ENCODE results near the gene HOXA3.

The HOXA3 gene

GRCh38 chr7:27099453-27100370 is 52.7 kb downstream of the HOXA3 start:
- Mint-ChIP-seq H3K36me3 (ENCODE audit: low read depth) (peaks cover 71% of the 10 kb centered on the region), H3K9me3 (no peaks in the 10 kb centered on the region), H3K4me1 (ENCODE audit: low read depth) (peaks cover 85% of the 10 kb centered on the region), H3K4me3 (no peak overlapping the region), H3K27ac (no peak overlapping the region), H3K27me3 (peaks cover 84% of the 10 kb centered on the region)
- intact Hi-C loops (cut with micrococcal nuclease), result loop anchor here (10.0 kb wide), 2 partner anchors 55 to 1235 kb away; partner anchors contain the start of genes HOXA3 and HOXA7

DNA sequence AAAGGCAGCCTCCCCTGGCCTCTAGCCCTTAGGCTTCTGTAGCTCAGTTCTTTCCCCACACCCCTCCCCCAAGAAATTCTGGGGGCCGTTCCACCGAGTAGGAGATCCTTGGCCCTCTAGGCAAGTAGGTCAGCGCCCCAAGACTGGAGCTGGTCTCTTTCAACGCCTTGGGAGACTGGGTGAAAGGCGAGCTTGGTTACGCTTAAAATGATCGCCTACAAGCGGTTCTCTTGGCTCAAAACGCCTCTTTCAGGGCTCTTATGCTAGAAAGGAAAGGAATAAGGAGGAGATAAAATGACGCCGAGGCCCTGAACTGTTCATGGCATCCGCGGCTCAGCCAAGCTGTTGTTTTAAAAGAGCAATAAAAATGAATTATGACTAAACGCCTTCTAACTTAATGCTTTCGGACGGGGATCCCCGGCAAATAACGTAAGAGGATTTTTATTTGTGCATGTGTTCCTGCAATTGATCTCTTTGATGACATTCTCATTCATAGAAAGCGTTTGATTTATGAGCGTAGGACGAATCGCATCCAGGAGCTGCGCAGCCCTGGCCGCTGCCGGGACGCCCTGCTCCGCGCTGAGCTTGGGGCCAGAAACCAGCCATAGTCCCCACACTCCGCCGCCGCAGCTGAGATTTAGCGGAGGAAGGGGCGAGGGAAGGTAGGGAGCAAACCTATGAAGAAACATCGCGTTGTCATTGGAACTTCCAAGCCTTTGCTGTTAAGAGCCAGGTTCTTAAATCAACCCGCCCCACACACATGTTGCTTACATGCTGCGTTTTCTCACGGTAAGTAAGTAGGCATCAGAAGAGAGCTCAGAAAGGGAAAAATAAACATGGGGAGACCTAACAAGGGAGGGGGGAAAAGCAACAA is 53.6 kb downstream of the HOXA3 start:
- peaks cover 71% of the 10 kb centered on the region for H3K36me3 Mint-ChIP-seq (ENCODE audit: low read depth)
- H3K27ac Mint-ChIP-seq, result peak overlapping the region; percentile 95
- peaks cover 87% of the 10 kb centered on the region for H3K4me1 Mint-ChIP-seq (ENCODE audit: low read depth)
- no peaks in the 10 kb centered on the region for H3K9me3 Mint-ChIP-seq
- peak overlapping the region; percentile 91 for H3K4me3 Mint-ChIP-seq
- intact Hi-C loops (cut with micrococcal nuclease), result loop anchor here (10.0 kb wide), 2 partner anchors 56 to 1234 kb away; partner anchors contain the start of genes HOXA3 and HOXA7
- H3K27me3 Mint-ChIP-seq, result peaks cover 84% of the 10 kb centered on the region

- H3K4me3 Mint-ChIP-seq, result peak overlapping the region; percentile 91
- H3K4me1 Mint-ChIP-seq (ENCODE audit: low read depth), result peaks cover 78% of the 10 kb centered on the region
- no peaks in the 10 kb centered on the region for H3K9me3 Mint-ChIP-seq
These were observed 54.5 kb downstream of the HOXA3 start for GRCh38 chr7:27097686-27098577.

DNA sequence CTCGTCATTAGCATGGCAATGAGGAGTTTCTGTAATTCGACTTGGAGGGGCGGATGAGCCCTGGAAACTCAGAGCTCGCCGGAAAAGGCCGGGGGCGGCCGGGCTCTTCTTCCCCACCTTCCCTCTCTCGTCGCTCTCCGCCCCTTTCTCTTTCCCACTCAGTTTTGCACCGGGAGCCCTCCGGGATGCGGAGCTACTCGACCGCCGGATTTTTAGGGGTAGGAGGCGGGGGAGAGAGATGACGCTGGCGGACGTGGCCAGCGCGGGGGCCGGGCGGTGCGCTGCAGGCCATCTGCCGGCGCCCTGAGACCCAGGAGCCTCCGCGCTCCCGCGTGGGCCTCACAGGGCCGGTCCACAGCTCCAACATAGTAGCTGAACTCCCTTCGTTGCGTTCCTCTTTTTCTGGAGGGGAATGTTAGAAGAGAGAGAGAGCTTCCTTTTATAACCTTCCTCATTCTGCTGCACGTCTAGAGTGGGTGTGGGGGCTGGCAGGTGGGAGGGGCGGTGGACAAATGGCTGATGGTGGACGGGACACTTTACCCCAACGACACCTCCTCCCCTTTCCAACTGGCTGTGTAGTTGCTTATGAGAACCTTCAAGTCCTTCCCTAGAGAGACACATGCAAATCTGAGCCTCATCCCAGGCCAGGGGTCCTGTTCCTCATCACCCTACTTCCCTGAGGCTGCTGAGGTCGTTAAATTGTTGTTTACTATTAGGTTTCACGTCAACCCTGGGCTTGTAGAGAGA is 55.4 kb downstream of the HOXA3 start:
- Mint-ChIP-seq H3K27ac (peak overlapping the region; percentile 95), H3K4me1 (ENCODE audit: low read depth) (peaks cover 75% of the 10 kb centered on the region), H3K36me3 (ENCODE audit: low read depth) (peaks cover 63% of the 10 kb centered on the region), H3K9me3 (no peaks in the 10 kb centered on the region), H3K4me3 (peak overlapping the region; percentile 91), H3K27me3 (peaks cover 84% of the 10 kb centered on the region)
- intact Hi-C loops (cut with micrococcal nuclease), result loop anchor here (1.0 to 10.0 kb wide), 5 partner anchors 33 to 1232 kb away; partner anchors contain the start of genes HOXA3, HOXA4, HOXA7 and SKAP2

More at GRCh38 chr7:27097686-27098577, 54.5 kb downstream of the HOXA3 start:
- Mint-ChIP-seq H3K27ac (peak overlapping the region; percentile 95), H3K27me3 (peaks cover 84% of the 10 kb centered on the region), H3K36me3 (ENCODE audit: low read depth) (peaks cover 64% of the 10 kb centered on the region)
- intact Hi-C loops (cut with micrococcal nuclease), result loop anchor here (1.0 to 10.0 kb wide), 5 partner anchors 32 to 1233 kb away; partner anchors contain the start of genes HOXA3, HOXA4, HOXA7 and SKAP2

DNA sequence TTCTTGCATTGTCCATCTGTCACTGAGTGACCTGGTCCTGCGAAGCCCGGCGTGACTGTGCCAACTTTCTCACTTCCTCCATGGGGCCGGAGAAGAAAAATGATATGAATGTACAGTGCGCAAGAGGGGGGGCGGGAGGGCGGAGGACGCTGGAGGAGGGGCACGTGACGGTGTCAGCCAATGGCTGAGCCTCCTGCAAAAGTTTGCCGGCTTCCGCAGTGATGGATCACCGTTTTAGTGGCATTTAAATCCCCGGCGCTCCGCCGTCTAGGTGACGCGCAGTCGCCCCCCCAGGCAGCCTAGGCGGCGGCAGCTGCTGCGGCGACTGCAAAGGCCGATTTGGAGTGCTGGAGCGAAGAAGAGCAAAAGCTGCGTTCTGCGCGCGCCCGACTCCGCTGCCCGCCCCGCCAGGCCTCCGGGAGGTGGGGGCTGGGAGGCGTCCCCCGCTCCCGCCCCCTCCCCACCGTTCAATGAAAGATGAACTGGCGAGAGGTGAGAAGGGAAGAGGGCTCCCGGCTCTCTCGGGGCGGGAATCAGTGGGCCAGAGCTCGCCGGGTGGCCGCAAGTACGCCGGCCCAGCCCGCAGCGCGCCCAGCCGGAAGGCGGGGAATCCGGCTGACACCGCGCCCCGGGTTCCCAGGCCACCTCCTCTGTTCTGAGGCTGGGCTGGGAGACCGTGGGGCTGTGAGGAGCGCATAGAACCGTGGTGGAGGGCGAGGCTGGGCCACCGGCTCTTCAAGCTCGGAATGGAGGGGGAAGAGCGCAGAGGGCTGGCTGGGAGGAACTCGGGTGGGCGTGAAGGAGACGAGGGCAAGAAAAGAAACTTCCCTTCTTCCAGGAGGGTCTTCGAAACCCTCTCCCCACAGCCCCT is 56.3 kb downstream of the HOXA3 start, which contains the start of gene HOXA1:
TSS of gene HOXA1 (minus strand) at position 104 of the 871 bp plus-strand sequence. CDS start at position 16, 88 bp downstream.
- peak within 1 kb of the TSS; percentile 91 for H3K4me3 Mint-ChIP-seq
- H3K27ac Mint-ChIP-seq, result peak within 1 kb of the TSS; percentile 95
- intact Hi-C loops (cut with micrococcal nuclease), result loop anchor here (2.0 to 10.0 kb wide), 4 partner anchors 59 to 1231 kb away; partner anchors contain the start of genes HOXA3, HOXA7 and SKAP2
- H3K36me3 Mint-ChIP-seq (ENCODE audit: low read depth), result peaks cover 55% of the 10 kb centered on the region
- peaks cover 70% of the 10 kb centered on the region for H3K4me1 Mint-ChIP-seq (ENCODE audit: low read depth)
- no peaks in the 10 kb centered on the region for H3K9me3 Mint-ChIP-seq
- H3K27me3 Mint-ChIP-seq, result peaks cover 84% of the 10 kb centered on the region

- intact Hi-C loops (cut with micrococcal nuclease), result loop anchor here (10.0 kb wide), 2 partner anchors 60 to 1230 kb away; partner anchors contain the start of genes HOXA3 and HOXA7
- Mint-ChIP-seq H3K9me3 (no peaks in the 10 kb centered on the region), H3K4me1 (ENCODE audit: low read depth) (peaks cover 61% of the 10 kb centered on the region), H3K27me3 (peaks cover 84% of the 10 kb centered on the region), H3K36me3 (ENCODE audit: low read depth) (peaks cover 46% of the 10 kb centered on the region), H3K4me3 (peak overlapping the region; percentile 91), H3K27ac (peak overlapping the region; percentile 95)
These were observed 57.1 kb downstream of the HOXA3 start for GRCh38 chr7:27095050-27095896.

- Mint-ChIP-seq H3K27ac (no peak overlapping the region), H3K36me3 (ENCODE audit: low read depth) (peaks cover 38% of the 10 kb centered on the region), H3K4me3 (no peak overlapping the region), H3K9me3 (no peaks in the 10 kb centered on the region), H3K27me3 (peaks cover 82% of the 10 kb centered on the region), H3K4me1 (ENCODE audit: low read depth) (peaks cover 54% of the 10 kb centered on the region)
- intact Hi-C loops (cut with micrococcal nuclease), result loop anchor here (10.0 kb wide), 2 partner anchors 60 to 1230 kb away; partner anchors contain the start of genes HOXA3 and HOXA7
These were observed 57.9 kb downstream of the HOXA3 start for GRCh38 chr7:27094304-27095049.

- H3K27ac Mint-ChIP-seq, result no peak overlapping the region
- H3K36me3 Mint-ChIP-seq (ENCODE audit: low read depth), result peaks cover 27% of the 10 kb centered on the region
- H3K4me1 Mint-ChIP-seq (ENCODE audit: low read depth), result peaks cover 43% of the 10 kb centered on the region
- H3K9me3 Mint-ChIP-seq, result no peaks in the 10 kb centered on the region
- no peak overlapping the region for H3K4me3 Mint-ChIP-seq
- peaks cover 82% of the 10 kb centered on the region for H3K27me3 Mint-ChIP-seq
- intact Hi-C loops (cut with micrococcal nuclease), result loop anchor here (10.0 kb wide), 2 partner anchors 61 to 1229 kb away; partner anchors contain the start of genes HOXA3 and HOXA7
These were observed 59.0 kb downstream of the HOXA3 start for GRCh38 chr7:27093184-27093895.

GRCh38 chr7:27092819-27093110 is 59.6 kb downstream of the HOXA3 start:
- H3K4me1 Mint-ChIP-seq (ENCODE audit: low read depth), result peaks cover 42% of the 10 kb centered on the region
- no peaks in the 10 kb centered on the region for H3K9me3 Mint-ChIP-seq
- H3K27ac Mint-ChIP-seq, result no peak overlapping the region
- intact Hi-C loops (cut with micrococcal nuclease), result loop anchor here (10.0 kb wide), 2 partner anchors 62 to 1228 kb away; partner anchors contain the start of genes HOXA3 and HOXA7
- peaks cover 21% of the 10 kb centered on the region for H3K36me3 Mint-ChIP-seq (ENCODE audit: low read depth)
- H3K4me3 Mint-ChIP-seq, result no peak overlapping the region
- H3K27me3 Mint-ChIP-seq, result peaks cover 83% of the 10 kb centered on the region

All from dendritic cell treated with granulocyte-macrophage colony-stimulating factor and Interleukin-4, amounts not matched to agents 40 ng/mL and 50 ng/mL, for 4 days (primary cell).